ENCODE measurements around the gene CDH3. TPM values are rescaled to one million over a fixed set of nuclear protein-coding genes. Genes with fewer than 3 reads are reported as not detected.
A peak's percentile ranks its signal among the peaks of the same experiment; 100 is the strongest.

Gene CDH3
- total RNA-seq, 4 donors from 2014 or later: 1.2 to 15.9 (median 2.5) TPM

- 92 to 100% methylated on average over 2 of the region's 2 CpGs for WGBS, 2 donors
- no peaks in the 10 kb centered on the region for H3K9me3 ChIP-seq
- DNase-seq (ENCODE audit: low spot score in 2 of 2): no peak
- peaks cover 0 to 17% (median 8%) of the 10 kb centered on the region in 4 donors for H3K4me1 ChIP-seq
- H3K4me3 ChIP-seq: no peak overlapping the region
- H3K27ac ChIP-seq: no peak overlapping the region
- H3K36me3 ChIP-seq: no peaks in the 10 kb centered on the region
- peaks cover 0 to 37% of the 10 kb centered on the region in 2 donors for H3K27me3 ChIP-seq
- TF ChIP-seq EP300 (IDR thresholded peaks at IDR 0.05): no peak
- TF ChIP-seq CTCF (IDR thresholded peaks at IDR 0.05): no peak
- no peak for TF ChIP-seq POLR2A (IDR thresholded peaks at IDR 0.05)
Measured at GRCh38 chr16:68734782-68735181, 89.7 kb downstream of the CDH3 start.

GRCh38 chr16:68736561-68736960, 91.5 kb downstream of the CDH3 start:
- DNase-seq (ENCODE audit: low spot score in 2 of 2): no peak
- Histone ChIP-seq H3K9me3 (no peaks in the 10 kb centered on the region), H3K27me3 (peaks cover 0 to 37% of the 10 kb centered on the region in 2 donors), H3K27ac (peak overlapping the region in 1 of 4 donors; percentile 84), H3K36me3 (no peaks in the 10 kb centered on the region), H3K4me1 (peaks cover 0 to 17% (median 9%) of the 10 kb centered on the region in 4 donors), H3K4me3 (no peak overlapping the region)
- TF ChIP-seq POLR2A (IDR thresholded peaks at IDR 0.05): no peak
- no peak for TF ChIP-seq EP300 (IDR thresholded peaks at IDR 0.05)
- TF ChIP-seq CTCF (IDR thresholded peaks at IDR 0.05): no peak
- WGBS, 2 donors: 89% methylated on average over 12 of the region's 12 CpGs

- H3K9me3 ChIP-seq: no peaks in the 10 kb centered on the region
- H3K4me1 ChIP-seq: peaks cover 0 to 17% (median 9%) of the 10 kb centered on the region in 4 donors
- WGBS, 2 donors: 1 to 4% methylated on average over 30 to 38 of the region's 63 CpGs
- DNase-seq (ENCODE audit: low spot score in 2 of 2): no peak
- no peaks in the 10 kb centered on the region for H3K36me3 ChIP-seq
- TF ChIP-seq POLR2A (IDR thresholded peaks at IDR 0.05): peak in 1 of 2 donors; percentile 38
- TF ChIP-seq CTCF (IDR thresholded peaks at IDR 0.05): no peak
- TF ChIP-seq EP300 (IDR thresholded peaks at IDR 0.05): peak in 1 of 2 donors; percentile 17
- H3K27me3 ChIP-seq: peaks cover 0 to 37% of the 10 kb centered on the region in 2 donors
- H3K4me3 ChIP-seq: peak within 1 kb of the TSS; percentile 16 to 52 (median 34)
- H3K27ac ChIP-seq: peak within 1 kb of the TSS; percentile 31 to 84 (median 70)
Measured at GRCh38 chr16:68737046-68737729, 92.1 kb downstream of the CDH3 start, which contains the start of gene CDH1. Gene CDH1 (plus strand): TSS chr16:68737292. CDS start chr16:68737416, 124 bp downstream.

- peak overlapping the region; percentile 16 to 52 (median 34) for H3K4me3 ChIP-seq
- peak overlapping the region; percentile 31 to 84 (median 70) for H3K27ac ChIP-seq
- H3K27me3 ChIP-seq: peaks cover 0 to 37% of the 10 kb centered on the region in 2 donors
- no peaks in the 10 kb centered on the region for H3K36me3 ChIP-seq
- peaks cover 0 to 17% (median 9%) of the 10 kb centered on the region in 4 donors for H3K4me1 ChIP-seq
- no peak for TF ChIP-seq POLR2A (IDR thresholded peaks at IDR 0.05)
- no peak for TF ChIP-seq CTCF (IDR thresholded peaks at IDR 0.05)
- no peak for TF ChIP-seq EP300 (IDR thresholded peaks at IDR 0.05)
- DNase-seq (ENCODE audit: low spot score in 2 of 2): no peak
- WGBS, 2 donors: 7 to 8% methylated on average over 51 to 58 of the region's 58 CpGs
- no peaks in the 10 kb centered on the region for H3K9me3 ChIP-seq
Measured at GRCh38 chr16:68737730-68738629, 92.9 kb downstream of the CDH3 start.

Measured in tibial nerve (tissue), 4 donors.